Ecto neural progenitor cell (in vitro differentiated cells): ENCODE data around the gene ANAPC16.
"Not testable (repeated sequence)": the region's sequence is repeated elsewhere in the genome, so short reads cannot be mapped to it uniquely, and the experiment has no call there.

ENCODE experiments used
- DNase-seq: peaks from one replicate; pipeline ENCODE4 v3.0.0-alpha.2; 2018; ENCODE audit warnings: low spot score

ANAPC16 gene

GRCh38 chr10:72279587-72279986 lies 63.8 kb downstream of the ANAPC16 start:
- not testable (repeated sequence) for DNase-seq

GRCh38 chr10:72283131-72283530 lies 67.3 kb downstream of the ANAPC16 start:
- DNase-seq = no peak
